Upper lobe of left lung (tissue), 4 donors: ENCODE results near the gene TM4SF5.

Experiments used
- POLR2A ChIP-seq, 4 donors: fragments of 450-650 bp; IDR thresholded peaks; one replicate each; pipeline ENCODE4 v1.5.1; 2016 to 2017; ENCODE audit warnings: antibody characterized with exemption in 4 of 4, mild to moderate bottlenecking in 2 of 4
- POLR2AphosphoS5 ChIP-seq, 2 donors: sonication (generic); formaldehyde crosslinking; IDR thresholded peaks; one replicate each; pipeline ENCODE4 v1.5.1; 2017; ENCODE audit warnings: antibody characterized with exemption in 2 of 2
- TF ChIP-seq, protein P1 (sequence below), 6 experiments: fragments of 450-650 bp in 4 of 6; fragments of 200-600 bp in 2 of 6; sonication (generic) in 2 of 6; IDR thresholded peaks; one replicate each; pipeline ENCODE4 v1.5.1; 2016 to 2019; ENCODE audit warnings: antibody characterized with exemption in 6 of 6

DNA sequence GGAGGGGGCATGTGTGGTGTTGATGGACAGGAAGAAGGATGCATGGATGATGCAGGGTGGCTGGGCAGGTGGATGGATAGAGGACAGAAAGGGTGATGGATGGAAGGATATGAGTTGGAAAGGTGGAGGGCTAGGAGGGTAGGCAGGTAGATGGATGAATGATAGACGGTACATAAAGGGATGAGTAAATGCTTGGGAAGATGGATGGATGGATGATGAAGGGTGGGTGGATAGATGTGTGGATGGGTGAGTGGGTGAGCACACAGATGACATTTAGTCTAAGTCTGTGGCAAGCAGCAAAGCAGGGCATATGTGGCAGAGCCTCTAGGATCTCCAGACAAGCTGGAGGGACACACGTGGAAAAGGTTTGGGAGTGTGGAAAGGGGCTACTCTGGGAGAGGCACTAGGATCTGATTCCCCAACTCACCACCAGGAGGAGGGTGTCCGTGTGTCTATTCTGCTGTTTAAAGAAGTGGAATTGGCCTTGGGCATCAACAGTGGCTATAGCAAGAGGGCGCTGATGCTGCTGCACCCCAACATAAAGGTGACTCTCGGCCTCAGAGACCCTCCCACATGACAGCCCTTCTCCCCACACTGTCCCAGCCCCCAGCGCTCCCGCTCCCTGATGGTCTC is 43.5 kb downstream of the TM4SF5 start:
- TF ChIP-seq POLR2AphosphoS5 (IDR thresholded peaks at IDR 0.05): no peak
- no peak for TF ChIP-seq POLR2A (IDR thresholded peaks at IDR 0.05)
- TF ChIP-seq, protein P1, sequence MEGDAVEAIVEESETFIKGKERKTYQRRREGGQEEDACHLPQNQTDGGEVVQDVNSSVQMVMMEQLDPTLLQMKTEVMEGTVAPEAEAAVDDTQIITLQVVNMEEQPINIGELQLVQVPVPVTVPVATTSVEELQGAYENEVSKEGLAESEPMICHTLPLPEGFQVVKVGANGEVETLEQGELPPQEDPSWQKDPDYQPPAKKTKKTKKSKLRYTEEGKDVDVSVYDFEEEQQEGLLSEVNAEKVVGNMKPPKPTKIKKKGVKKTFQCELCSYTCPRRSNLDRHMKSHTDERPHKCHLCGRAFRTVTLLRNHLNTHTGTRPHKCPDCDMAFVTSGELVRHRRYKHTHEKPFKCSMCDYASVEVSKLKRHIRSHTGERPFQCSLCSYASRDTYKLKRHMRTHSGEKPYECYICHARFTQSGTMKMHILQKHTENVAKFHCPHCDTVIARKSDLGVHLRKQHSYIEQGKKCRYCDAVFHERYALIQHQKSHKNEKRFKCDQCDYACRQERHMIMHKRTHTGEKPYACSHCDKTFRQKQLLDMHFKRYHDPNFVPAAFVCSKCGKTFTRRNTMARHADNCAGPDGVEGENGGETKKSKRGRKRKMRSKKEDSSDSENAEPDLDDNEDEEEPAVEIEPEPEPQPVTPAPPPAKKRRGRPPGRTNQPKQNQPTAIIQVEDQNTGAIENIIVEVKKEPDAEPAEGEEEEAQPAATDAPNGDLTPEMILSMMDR (IDR thresholded peaks at IDR 0.05): no peak
